ENCODE data around the gene THBD.

The THBD gene

GRCh38 chr20:23039885-23040508, 9.5 kb downstream of the THBD start:
- no peaks in the 10 kb centered on the region for H3K4me1 ChIP-seq
- no peak for TF ChIP-seq CTCF (IDR thresholded peaks at IDR 0.05)
- no peaks in the 10 kb centered on the region for H3K27me3 ChIP-seq (ENCODE audit: control insufficient read depth, insufficient read depth, low read length)
- H3K27ac ChIP-seq: no peak overlapping the region
- H3K79me2 ChIP-seq: no peaks in the 10 kb centered on the region
- H3K4me3 ChIP-seq (ENCODE audit: low read depth, low read length): no peak overlapping the region
- no peak overlapping the region for H2AFZ ChIP-seq
- no peaks in the 10 kb centered on the region for H3K36me3 ChIP-seq (ENCODE audit: control insufficient read depth, insufficient read depth, low read length)
- no peak overlapping the region for H3K9ac ChIP-seq
- no peak overlapping the region for H3K4me2 ChIP-seq (ENCODE audit: low read length)
- H3K9me3 ChIP-seq (ENCODE audit: control insufficient read depth, low read length): no peaks in the 10 kb centered on the region

GRCh38 chr20:23039136-23039875, 10.2 kb downstream of the THBD start:
- no peak overlapping the region for H3K9ac ChIP-seq
- no peak overlapping the region for H3K27ac ChIP-seq
- no peaks in the 10 kb centered on the region for H3K27me3 ChIP-seq (ENCODE audit: control insufficient read depth, insufficient read depth, low read length)
- no peak overlapping the region for H2AFZ ChIP-seq
- no peak for TF ChIP-seq CTCF (IDR thresholded peaks at IDR 0.05)
- H3K79me2 ChIP-seq: no peaks in the 10 kb centered on the region
- H3K4me2 ChIP-seq (ENCODE audit: low read length): no peak overlapping the region
- H3K36me3 ChIP-seq (ENCODE audit: control insufficient read depth, insufficient read depth, low read length): no peaks in the 10 kb centered on the region
- no peaks in the 10 kb centered on the region for H3K4me1 ChIP-seq
- no peak overlapping the region for H3K4me3 ChIP-seq (ENCODE audit: low read depth, low read length)
- no peaks in the 10 kb centered on the region for H3K9me3 ChIP-seq (ENCODE audit: control insufficient read depth, low read length)

GRCh38 chr20:23037017-23037481, 12.4 kb downstream of the THBD start:
- no peaks in the 10 kb centered on the region for H3K79me2 ChIP-seq
- no peaks in the 10 kb centered on the region for H3K36me3 ChIP-seq (ENCODE audit: control insufficient read depth, insufficient read depth, low read length)
- H3K9me3 ChIP-seq (ENCODE audit: control insufficient read depth, low read length): no peaks in the 10 kb centered on the region
- no peak overlapping the region for H3K9ac ChIP-seq
- H3K4me1 ChIP-seq: no peaks in the 10 kb centered on the region
- TF ChIP-seq CTCF (IDR thresholded peaks at IDR 0.05): no peak
- H3K4me2 ChIP-seq (ENCODE audit: low read length): no peak overlapping the region
- H3K27me3 ChIP-seq (ENCODE audit: control insufficient read depth, insufficient read depth, low read length): no peaks in the 10 kb centered on the region
- H3K4me3 ChIP-seq (ENCODE audit: low read depth, low read length): no peak overlapping the region
- no peak overlapping the region for H3K27ac ChIP-seq
- H2AFZ ChIP-seq: no peak overlapping the region

GRCh38 chr20:23036371-23036770, 13.1 kb downstream of the THBD start:
- no peaks in the 10 kb centered on the region for H3K27me3 ChIP-seq (ENCODE audit: control insufficient read depth, insufficient read depth, low read length)
- TF ChIP-seq CTCF (IDR thresholded peaks at IDR 0.05): no peak

More at GRCh38 chr20:23036371-23036770, 13.1 kb downstream of the THBD start:
- Histone ChIP-seq H3K4me2 (ENCODE audit: low read length) (no peak overlapping the region), H2AFZ (no peak overlapping the region), H3K36me3 (ENCODE audit: control insufficient read depth, insufficient read depth, low read length) (no peaks in the 10 kb centered on the region), H3K4me3 (ENCODE audit: low read depth, low read length) (no peak overlapping the region), H3K9me3 (ENCODE audit: control insufficient read depth, low read length) (no peaks in the 10 kb centered on the region), H3K79me2 (no peaks in the 10 kb centered on the region), H3K4me1 (no peaks in the 10 kb centered on the region), H3K9ac (no peak overlapping the region), H3K27ac (no peak overlapping the region)

Measured in parathyroid adenoma (tissue), 2 donors.